Dendritic cell treated with granulocyte-macrophage colony-stimulating factor and Interleukin-4, amounts not matched to agents 40 ng/mL and 50 ng/mL, for 4 days (primary cell): Measurements from ENCODE around the gene EHD4.

ENCODE experiments used
- H3K27ac Mint-ChIP-seq: one replicate; pipeline ENCODE4 v1.8.0; 2022; ENCODE audit warnings: mild to moderate bottlenecking, mixed read lengths
- H3K27me3 Mint-ChIP-seq: one replicate; pipeline ENCODE4 v1.8.0; 2022; ENCODE audit warnings: mild to moderate bottlenecking, mixed read lengths
- H3K36me3 Mint-ChIP-seq: one replicate; pipeline ENCODE4 v1.8.0; 2022; ENCODE audit warnings: low read depth, mixed read lengths
- H3K4me1 Mint-ChIP-seq: one replicate; pipeline ENCODE4 v1.8.0; 2022; ENCODE audit warnings: low read depth, mixed read lengths
- H3K4me3 Mint-ChIP-seq: one replicate; pipeline ENCODE4 v1.8.0; 2022; ENCODE audit warnings: mild to moderate bottlenecking, moderate library complexity, mixed read lengths
- H3K9me3 Mint-ChIP-seq: one replicate; pipeline ENCODE4 v1.8.0; 2022; ENCODE audit warnings: mixed read lengths
- intact Hi-C: fragments of 100-400 bp; cut with micrococcal nuclease; formaldehyde crosslinking; loops from one replicate; pipeline ENCODE4 v1.15.0; 2022

The EHD4 gene

GRCh38 chr15:41861736-41862356, 110.5 kb downstream of the EHD4 start:
- peaks cover 12% of the 10 kb centered on the region for H3K4me1 Mint-ChIP-seq
- peaks cover 2% of the 10 kb centered on the region for H3K27me3 Mint-ChIP-seq
- intact Hi-C loops: no loop called here

GRCh38 chr15:41860049-41860828, 112.1 kb downstream of the EHD4 start:
- peaks cover 12% of the 10 kb centered on the region for H3K4me1 Mint-ChIP-seq
- intact Hi-C loops: no loop called here

More at GRCh38 chr15:41861736-41862356, 110.5 kb downstream of the EHD4 start:
- H3K36me3 Mint-ChIP-seq: peaks cover 10% of the 10 kb centered on the region
- H3K9me3 Mint-ChIP-seq: no peaks in the 10 kb centered on the region
- no peak overlapping the region for H3K27ac Mint-ChIP-seq
- no peak overlapping the region for H3K4me3 Mint-ChIP-seq

GRCh38 chr15:41858756-41859155, 113.6 kb downstream of the EHD4 start:
- peaks cover 2% of the 10 kb centered on the region for H3K27me3 Mint-ChIP-seq
- H3K36me3 Mint-ChIP-seq: peaks cover 19% of the 10 kb centered on the region
- no peak overlapping the region for H3K4me3 Mint-ChIP-seq
- no peaks in the 10 kb centered on the region for H3K9me3 Mint-ChIP-seq
- H3K27ac Mint-ChIP-seq: no peak overlapping the region
- H3K4me1 Mint-ChIP-seq: peaks cover 12% of the 10 kb centered on the region
- intact Hi-C loops: no loop called here

More at GRCh38 chr15:41860049-41860828, 112.1 kb downstream of the EHD4 start:
- H3K9me3 Mint-ChIP-seq: no peaks in the 10 kb centered on the region
- H3K27ac Mint-ChIP-seq: no peak overlapping the region
- H3K4me3 Mint-ChIP-seq: no peak overlapping the region
- peaks cover 2% of the 10 kb centered on the region for H3K27me3 Mint-ChIP-seq
- peaks cover 16% of the 10 kb centered on the region for H3K36me3 Mint-ChIP-seq

GRCh38 chr15:41857316-41857715, 115.0 kb downstream of the EHD4 start:
- Mint-ChIP-seq H3K4me3 (no peak overlapping the region), H3K27ac (no peak overlapping the region), H3K36me3 (peaks cover 14% of the 10 kb centered on the region), H3K27me3 (peaks cover 2% of the 10 kb centered on the region), H3K9me3 (no peaks in the 10 kb centered on the region), H3K4me1 (peaks cover 12% of the 10 kb centered on the region)
- intact Hi-C loops: no loop called here

- intact Hi-C loops: no loop called here
- no peaks in the 10 kb centered on the region for H3K9me3 Mint-ChIP-seq
- no peak overlapping the region for H3K27ac Mint-ChIP-seq
- H3K4me3 Mint-ChIP-seq: no peak overlapping the region
- peaks cover 12% of the 10 kb centered on the region for H3K4me1 Mint-ChIP-seq
- peaks cover 3% of the 10 kb centered on the region for H3K27me3 Mint-ChIP-seq
- peaks cover 14% of the 10 kb centered on the region for H3K36me3 Mint-ChIP-seq
These were observed 115.6 kb downstream of the EHD4 start for GRCh38 chr15:41856716-41857115.

GRCh38 chr15:41856262-41856661, 116.1 kb downstream of the EHD4 start:
- no peak overlapping the region for H3K27ac Mint-ChIP-seq
- peaks cover 14% of the 10 kb centered on the region for H3K36me3 Mint-ChIP-seq
- intact Hi-C loops: no loop called here
- peaks cover 5% of the 10 kb centered on the region for H3K27me3 Mint-ChIP-seq
- H3K9me3 Mint-ChIP-seq: no peaks in the 10 kb centered on the region
- peaks cover 12% of the 10 kb centered on the region for H3K4me1 Mint-ChIP-seq
- H3K4me3 Mint-ChIP-seq: no peak overlapping the region

- Mint-ChIP-seq H3K9me3 (no peaks in the 10 kb centered on the region), H3K4me1 (peaks cover 6% of the 10 kb centered on the region), H3K4me3 (no peak overlapping the region), H3K27me3 (peaks cover 6% of the 10 kb centered on the region), H3K36me3 (peaks cover 14% of the 10 kb centered on the region), H3K27ac (no peak overlapping the region)
- intact Hi-C loops: no loop called here
These were observed 116.9 kb downstream of the EHD4 start for GRCh38 chr15:41855261-41855961.

- no peak overlapping the region for H3K4me3 Mint-ChIP-seq
- no peaks in the 10 kb centered on the region for H3K9me3 Mint-ChIP-seq
- no peak overlapping the region for H3K27ac Mint-ChIP-seq
- no peaks in the 10 kb centered on the region for H3K4me1 Mint-ChIP-seq
- intact Hi-C loops: no loop called here
- peaks cover 18% of the 10 kb centered on the region for H3K36me3 Mint-ChIP-seq
- H3K27me3 Mint-ChIP-seq: peaks cover 6% of the 10 kb centered on the region
These were observed 117.9 kb downstream of the EHD4 start for GRCh38 chr15:41854443-41854842.

GRCh38 chr15:41853831-41854230, 118.5 kb downstream of the EHD4 start:
- Mint-ChIP-seq H3K27me3 (peaks cover 6% of the 10 kb centered on the region), H3K9me3 (no peaks in the 10 kb centered on the region), H3K36me3 (peaks cover 24% of the 10 kb centered on the region), H3K27ac (no peak overlapping the region), H3K4me1 (no peaks in the 10 kb centered on the region), H3K4me3 (no peak overlapping the region)
- intact Hi-C loops: no loop called here

GRCh38 chr15:41852736-41853590, 119.4 kb downstream of the EHD4 start:
- H3K27me3 Mint-ChIP-seq: peaks cover 6% of the 10 kb centered on the region
- intact Hi-C loops: no loop called here
- no peak overlapping the region for H3K4me3 Mint-ChIP-seq
- no peak overlapping the region for H3K27ac Mint-ChIP-seq
- H3K36me3 Mint-ChIP-seq: peaks cover 33% of the 10 kb centered on the region
- no peaks in the 10 kb centered on the region for H3K4me1 Mint-ChIP-seq
- H3K9me3 Mint-ChIP-seq: no peaks in the 10 kb centered on the region

GRCh38 chr15:41851755-41852370, 120.5 kb downstream of the EHD4 start:
- Mint-ChIP-seq H3K4me1 (no peaks in the 10 kb centered on the region), H3K27me3 (peaks cover 6% of the 10 kb centered on the region), H3K36me3 (peaks cover 43% of the 10 kb centered on the region), H3K9me3 (no peaks in the 10 kb centered on the region), H3K4me3 (no peak overlapping the region), H3K27ac (no peak overlapping the region)
- intact Hi-C loops: no loop called here

GRCh38 chr15:41851167-41851523, 121.2 kb downstream of the EHD4 start:
- no peak overlapping the region for H3K4me3 Mint-ChIP-seq
- no peak overlapping the region for H3K27ac Mint-ChIP-seq

GRCh38 chr15:41850482-41851166, 121.7 kb downstream of the EHD4 start:
- Mint-ChIP-seq H3K27me3 (peaks cover 6% of the 10 kb centered on the region), H3K36me3 (peaks cover 52% of the 10 kb centered on the region), H3K4me3 (no peak overlapping the region), H3K9me3 (no peaks in the 10 kb centered on the region), H3K4me1 (no peaks in the 10 kb centered on the region), H3K27ac (no peak overlapping the region)
- intact Hi-C loops: no loop called here

More at GRCh38 chr15:41851167-41851523, 121.2 kb downstream of the EHD4 start:
- Mint-ChIP-seq H3K4me1 (no peaks in the 10 kb centered on the region), H3K9me3 (no peaks in the 10 kb centered on the region), H3K36me3 (peaks cover 46% of the 10 kb centered on the region), H3K27me3 (peaks cover 6% of the 10 kb centered on the region)
- intact Hi-C loops: no loop called here
